Calu3 (cell line): ENCODE data around the gene EPHX1. TPM values are rescaled to one million over a fixed set of nuclear protein-coding genes. Genes with fewer than 3 reads are reported as not detected.

Experiments
- BruUV-seq: library from RNA; stranded (reverse); fragments of 400-500 nt; replicated peaks from 2 replicates; lab custom pipeline; 2021; lab: Mats Ljungman, UMichigan
- CTCF ChIA-PET: fragments of 300-600 bp; sonication (Branson Sonifier 250); formaldehyde crosslinking; loops from one replicate; lab custom pipeline; 2022; ENCODE audit warnings: antibody characterized with exemption; lab: Charles Lee
- DNase-seq: peaks from one replicate; pipeline ENCODE4 v3.0.0; 2022
- H3K27ac Mint-ChIP-seq: one replicate; pipeline ENCODE4 v1.8.0; 2022; ENCODE audit warnings: mixed read lengths; ENCODE audit not compliant: unreplicated experiment
- H3K27me3 Mint-ChIP-seq: one replicate; pipeline ENCODE4 v1.8.0; 2022; ENCODE audit warnings: mixed read lengths; ENCODE audit not compliant: unreplicated experiment
- H3K36me3 Mint-ChIP-seq: one replicate; pipeline ENCODE4 v1.8.0; 2022; ENCODE audit warnings: mild to moderate bottlenecking, moderate library complexity, mixed read lengths; ENCODE audit not compliant: insufficient read depth, unreplicated experiment
- H3K4me1 Mint-ChIP-seq: one replicate; pipeline ENCODE4 v1.8.0; 2022; ENCODE audit warnings: mild to moderate bottlenecking, low read depth, mixed read lengths; ENCODE audit not compliant: unreplicated experiment
- H3K4me3 Mint-ChIP-seq: one replicate; pipeline ENCODE4 v1.8.0; 2022; ENCODE audit warnings: mild to moderate bottlenecking, low read depth, moderate library complexity, mixed read lengths; ENCODE audit not compliant: unreplicated experiment
- H3K9me3 Mint-ChIP-seq: one replicate; pipeline ENCODE4 v1.8.0; 2022; ENCODE audit warnings: low read depth, mixed read lengths; ENCODE audit not compliant: unreplicated experiment
- CTCF ChIP-seq: fragments of 200-600 bp; IDR thresholded peaks from one replicate; pipeline ENCODE4 v1.8.0; 2022; ENCODE audit warnings: antibody characterized with exemption; ENCODE audit not compliant: unreplicated experiment
- intact Hi-C: fragments of 100-400 bp; cut with micrococcal nuclease; formaldehyde crosslinking; loops from one replicate; pipeline ENCODE4 v1.10.0; 2022; ENCODE audit not compliant: unreplicated experiment
- total RNA-seq: library from RNA; stranded (reverse); gene quantifications from 2 replicates; pipeline ENCODE4 v1.2.3, GENCODE V29; 2022

EPHX1 gene
- total RNA-seq, 1 experiment from 2014 or later, result 46.6 TPM

GRCh38 chr1:225872075-225872430 lies 62.1 kb downstream of the EPHX1 start:
- BruUV-seq, result no TSS peak
- DNase-seq, result no peak
- no peak for TF ChIP-seq CTCF
- Mint-ChIP-seq H3K4me3 (no peak overlapping the region), H3K27ac (peak overlapping the region; percentile 60), H3K9me3 (no peaks in the 10 kb centered on the region), H3K4me1 (peaks cover 46% of the 10 kb centered on the region), H3K36me3 (peaks cover 94% of the 10 kb centered on the region), H3K27me3 (no peaks in the 10 kb centered on the region)
- intact Hi-C loops, result loop anchor here (5.0 to 10.0 kb wide), 2 partner anchors 105 to 193 kb away; partner anchors contain the start of gene H3-3A
- CTCF ChIA-PET, result no interaction called here

GRCh38 chr1:225873281-225873850 lies 63.4 kb downstream of the EPHX1 start:
- CTCF ChIA-PET, result no interaction called here
- no peak for TF ChIP-seq CTCF
- no TSS peak for BruUV-seq
- H3K27me3 Mint-ChIP-seq, result no peaks in the 10 kb centered on the region
- intact Hi-C loops, result loop anchor here (5.0 to 10.0 kb wide), 2 partner anchors 104 to 191 kb away; partner anchors contain the start of gene H3-3A
- DNase-seq, result no peak
- peaks cover 92% of the 10 kb centered on the region for H3K36me3 Mint-ChIP-seq
- no peak overlapping the region for H3K27ac Mint-ChIP-seq
- H3K4me3 Mint-ChIP-seq, result no peak overlapping the region
- H3K4me1 Mint-ChIP-seq, result peaks cover 59% of the 10 kb centered on the region
- no peaks in the 10 kb centered on the region for H3K9me3 Mint-ChIP-seq

- peaks cover 89% of the 10 kb centered on the region for H3K36me3 Mint-ChIP-seq
- DNase-seq, result no peak
- H3K4me3 Mint-ChIP-seq, result peak overlapping the region; percentile 67
- TF ChIP-seq CTCF, result no peak
- CTCF ChIA-PET, result interaction anchor here (0.6 to 1.4 kb wide), 2 partner anchors 23 to 1417 kb away, joined by 4 to 14 read pairs; no protein-coding TSS in a partner anchor
- H3K9me3 Mint-ChIP-seq, result no peaks in the 10 kb centered on the region
- no TSS peak for BruUV-seq
- no peaks in the 10 kb centered on the region for H3K27me3 Mint-ChIP-seq
- H3K27ac Mint-ChIP-seq, result peak overlapping the region; percentile 68
- H3K4me1 Mint-ChIP-seq, result peaks cover 70% of the 10 kb centered on the region
- intact Hi-C loops, result loop anchor here (5.0 to 10.0 kb wide), 2 partner anchors 103 to 190 kb away; partner anchors contain the start of gene H3-3A
These were observed 64.5 kb downstream of the EPHX1 start for GRCh38 chr1:225874431-225874830.

GRCh38 chr1:225875044-225875815 lies 65.3 kb downstream of the EPHX1 start:
- Mint-ChIP-seq H3K36me3 (peaks cover 95% of the 10 kb centered on the region), H3K4me3 (peak overlapping the region; percentile 67), H3K4me1 (peaks cover 78% of the 10 kb centered on the region), H3K27me3 (no peaks in the 10 kb centered on the region), H3K9me3 (no peaks in the 10 kb centered on the region), H3K27ac (peak overlapping the region; percentile 68)
- DNase-seq, result peak; percentile 88
- no TSS peak for BruUV-seq
- no peak for TF ChIP-seq CTCF
- intact Hi-C loops, result loop anchor here (10.0 kb wide), 1 partner anchor 190 kb away; the partner anchor contains the start of gene H3-3A
- CTCF ChIA-PET, result interaction anchor here (0.6 to 1.4 kb wide), 8 partner anchors 16 to 1418 kb away, joined by 3 to 14 read pairs (median 4); no protein-coding TSS in a partner anchor
